Stimulated activated CD4-positive, alpha-beta T cell treated with anti-CD3 and anti-CD28 coated beads, Interleukin-4, amount 100 ng/mL, for 1 hour (primary cell): ENCODE measurements around the gene BTRC.
A peak's percentile ranks its signal among the peaks of the same experiment; 100 is the strongest.
"Not testable (repeated sequence)": the region's sequence is repeated elsewhere in the genome, so short reads cannot be mapped to it uniquely, and the experiment has no call there.

ENCODE experiments used
- DNase-seq: peaks from one replicate; pipeline ENCODE4 v3.0.0-alpha.2; 2020

The BTRC gene

DNA sequence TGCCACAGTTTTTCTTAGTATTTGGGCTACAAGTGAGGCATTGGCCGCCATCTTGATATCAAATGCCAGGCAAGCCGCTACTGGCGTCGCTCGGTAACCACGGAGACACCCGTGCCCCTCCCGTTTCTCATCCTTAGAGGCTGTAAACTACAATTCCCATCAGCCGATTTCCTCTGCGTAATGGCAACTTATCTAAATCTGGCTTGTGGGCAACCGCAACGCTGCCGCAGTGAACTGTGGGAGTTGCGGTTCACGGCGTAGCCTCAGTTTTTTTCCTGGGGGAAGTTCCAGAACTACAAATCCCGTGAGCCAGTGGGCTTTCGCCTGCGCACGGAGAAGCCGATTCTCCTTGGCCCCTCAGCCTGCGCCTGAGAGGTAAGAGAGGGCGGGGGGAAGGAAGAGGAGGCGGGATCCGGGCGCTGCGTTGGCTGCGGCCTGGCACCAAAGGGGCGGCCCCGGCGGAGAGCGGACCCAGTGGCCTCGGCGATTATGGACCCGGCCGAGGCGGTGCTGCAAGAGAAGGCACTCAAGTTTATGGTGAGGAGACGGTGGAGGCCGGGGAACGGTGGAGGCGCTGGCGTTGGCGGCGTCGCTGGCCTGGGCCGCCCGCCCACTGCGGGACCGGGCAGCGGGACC is at the start of gene BTRC:
BTRC (plus strand) TSS at position 474 of the 636 bp plus-strand sequence; CDS start at position 490, 16 bp downstream.
- peak; percentile 90 for DNase-seq

DNA sequence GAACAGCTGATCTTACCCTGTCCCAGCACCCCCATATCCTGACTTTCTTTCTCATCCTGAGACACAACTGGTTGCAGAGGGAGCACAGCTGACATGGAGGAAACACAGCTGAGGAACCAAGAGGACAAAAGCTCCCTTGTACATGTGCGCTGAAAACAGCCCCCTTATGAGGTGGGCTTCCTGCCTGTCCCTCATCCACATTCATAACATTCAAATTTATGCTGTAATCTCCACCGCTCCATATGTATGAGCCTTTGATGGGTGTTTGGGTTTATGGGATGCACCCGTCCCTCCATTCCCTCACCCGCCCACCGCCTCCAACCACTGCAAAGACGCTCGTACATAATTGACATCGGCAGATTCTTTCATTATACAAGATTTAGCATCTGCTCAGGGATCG is 49.6 kb upstream of the BTRC start:
- no peak for DNase-seq

DNA sequence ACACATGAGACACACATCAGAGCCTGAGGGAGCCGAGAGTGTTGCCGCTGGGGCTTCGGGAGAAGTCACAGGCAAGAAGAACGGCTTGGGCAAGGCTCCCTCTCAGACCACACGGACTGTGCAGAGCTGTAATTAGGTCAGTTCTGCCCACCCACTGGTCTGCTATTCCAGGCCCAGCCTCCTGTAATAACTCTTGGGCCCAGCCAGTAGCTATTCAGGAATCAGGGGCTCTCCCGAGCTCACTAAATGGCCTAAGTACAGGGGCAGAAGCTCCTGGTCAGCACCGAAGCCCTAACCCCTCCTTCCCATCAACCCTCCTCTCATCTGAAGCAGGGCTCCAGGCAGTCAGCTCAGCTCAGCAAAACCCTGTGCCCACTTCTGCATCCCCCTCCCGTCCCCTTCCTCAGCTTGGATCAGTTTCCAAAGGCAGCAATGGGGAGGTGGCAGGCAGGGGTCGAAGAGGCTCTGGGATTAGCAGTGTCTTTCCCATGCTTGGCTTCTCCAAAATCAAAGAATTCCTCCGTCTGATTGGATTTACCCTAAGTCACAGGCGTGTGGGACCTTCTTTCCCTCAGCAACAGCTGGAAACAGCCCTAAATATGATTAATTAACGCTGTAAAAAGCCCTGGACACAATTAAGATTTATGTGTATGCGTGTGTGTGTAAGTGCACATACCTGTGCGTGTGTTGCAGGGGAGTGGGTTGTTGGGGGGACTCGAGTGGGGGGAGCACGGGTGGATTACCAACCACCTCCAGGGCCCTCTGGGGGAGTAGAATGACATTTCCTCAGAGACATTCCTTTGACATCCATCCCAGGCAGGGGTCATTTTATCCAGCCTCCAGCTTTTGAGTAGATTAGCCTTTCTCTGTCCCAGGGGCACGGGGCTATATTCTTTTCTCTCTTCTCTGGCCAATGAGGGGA is 48.4 kb upstream of the BTRC start:
- DNase-seq: no peak

DNA sequence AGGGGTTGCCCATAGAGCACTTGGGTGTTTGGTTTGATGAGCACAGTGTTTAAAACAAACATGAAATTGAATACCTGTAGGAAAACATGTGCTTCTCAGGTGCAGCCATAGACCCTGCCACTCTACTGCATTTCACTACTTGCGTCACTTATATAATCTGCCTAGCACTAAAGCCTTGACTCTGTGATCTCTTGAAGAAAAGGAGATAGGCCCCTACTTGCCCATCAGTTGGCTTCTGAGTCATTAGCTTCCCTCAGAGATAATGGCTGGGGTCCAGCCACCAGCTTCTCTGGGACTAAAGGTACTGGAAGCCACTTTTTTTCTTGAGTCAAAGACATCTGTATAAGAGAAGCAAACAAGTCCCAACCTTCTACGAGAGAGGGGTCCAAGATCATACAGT is 45.9 kb upstream of the BTRC start:
- no peak for DNase-seq

DNA sequence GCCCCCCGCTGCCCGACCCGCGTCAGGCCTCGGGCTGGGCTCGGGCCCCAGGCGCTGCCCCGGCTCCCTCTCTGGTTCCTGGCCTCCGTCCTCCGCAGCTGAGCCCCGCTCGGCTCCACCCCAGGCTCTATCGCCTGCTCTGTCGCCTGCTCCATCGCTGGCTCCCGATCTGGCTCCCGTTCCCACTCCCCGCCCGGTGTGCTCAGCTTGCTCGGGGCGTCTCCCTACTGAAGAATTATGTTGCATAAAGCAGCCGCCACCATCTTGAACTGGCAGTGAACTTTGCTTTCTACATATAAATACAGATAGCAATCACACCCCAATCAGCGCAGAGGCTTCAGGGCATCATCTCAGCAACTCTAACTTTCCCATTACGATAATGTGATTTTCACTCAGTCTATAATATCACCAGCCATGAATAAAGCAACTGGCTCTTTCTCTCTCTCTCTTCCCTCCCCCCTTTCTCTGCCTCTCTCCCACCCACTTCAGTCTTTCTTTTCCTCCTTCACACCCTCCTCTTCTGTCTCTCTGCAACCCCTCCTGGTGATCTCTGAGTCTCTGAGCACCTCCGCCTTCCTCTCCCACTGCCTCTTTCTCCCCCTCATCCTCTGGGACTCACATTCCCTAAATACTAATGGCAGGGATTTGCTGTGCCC is 43.3 kb upstream of the BTRC start:
- no peak for DNase-seq

DNA sequence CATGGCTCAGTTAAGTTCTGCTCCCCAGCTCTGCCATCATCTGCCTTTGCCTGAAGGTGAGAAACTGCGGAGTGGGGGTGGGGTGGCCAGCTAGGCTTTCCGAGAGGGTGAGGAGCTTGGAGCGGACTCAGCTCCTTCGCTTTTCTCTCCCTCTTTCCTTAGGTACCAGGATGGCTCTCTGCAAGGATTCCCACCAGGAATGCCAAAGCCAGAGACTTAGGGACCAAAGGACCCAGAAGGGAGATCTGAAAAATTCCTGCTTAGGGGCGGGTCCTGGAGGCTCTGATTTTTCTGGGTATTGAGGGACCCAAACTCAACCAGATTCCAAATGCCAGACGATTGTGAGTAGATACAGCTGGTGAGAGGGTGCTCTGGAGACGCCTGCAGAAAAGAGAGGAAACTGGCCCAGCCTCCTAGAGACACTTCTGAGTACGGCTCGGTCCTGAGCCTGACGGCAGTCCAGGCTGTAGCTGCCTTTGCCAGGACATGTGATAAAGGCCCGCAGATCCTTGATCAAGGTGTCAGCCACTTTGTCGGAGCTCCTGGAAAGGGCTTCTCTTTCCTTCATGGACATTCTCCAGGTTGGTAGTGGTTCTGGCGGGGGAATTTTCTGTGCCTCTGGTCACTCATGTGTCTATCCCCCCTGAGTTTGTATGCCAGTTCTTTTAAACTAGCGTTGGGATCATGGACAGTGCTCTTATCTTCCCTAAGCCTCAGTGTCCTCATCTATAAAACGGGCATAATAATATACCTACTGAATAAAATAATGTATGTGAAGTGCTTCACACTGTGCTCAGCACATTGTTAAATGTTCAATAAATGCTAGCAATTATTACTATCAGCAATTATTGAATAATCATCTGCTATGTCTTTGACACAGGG is 42.5 kb upstream of the BTRC start:
- no peak for DNase-seq

DNA sequence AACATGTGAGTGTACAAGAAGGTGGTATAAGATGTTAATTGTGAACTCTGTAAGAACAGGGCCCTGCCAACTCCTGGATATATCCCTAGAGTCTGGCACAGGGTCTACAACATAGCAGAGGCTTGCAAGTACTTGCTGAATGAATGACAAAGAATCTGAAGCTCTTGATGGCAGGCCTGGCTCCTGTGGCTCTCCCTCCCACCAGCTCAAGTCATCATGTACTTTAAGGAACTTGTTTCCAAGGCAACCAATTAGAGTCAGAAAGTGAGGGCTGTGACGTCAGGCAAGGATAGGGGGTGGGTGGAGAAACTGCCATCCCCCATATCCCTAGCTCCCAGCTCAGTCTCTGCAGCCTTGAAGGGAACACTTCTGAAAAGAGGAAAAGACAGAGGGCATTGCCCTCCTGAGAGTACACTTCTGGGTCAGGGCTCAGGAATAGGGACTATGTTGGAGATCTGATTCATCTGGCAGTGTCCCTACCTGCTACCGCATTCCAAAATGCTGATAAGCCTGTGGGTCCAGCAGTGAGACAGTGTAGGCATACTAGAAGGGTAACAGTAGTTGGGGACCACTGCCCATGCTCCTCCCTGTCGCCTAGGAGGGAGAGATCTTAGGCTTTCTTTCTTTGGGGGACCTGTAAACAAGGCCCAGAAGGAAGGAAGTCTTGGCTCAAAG is 34.6 kb upstream of the BTRC start:
- DNase-seq: no peak

DNA sequence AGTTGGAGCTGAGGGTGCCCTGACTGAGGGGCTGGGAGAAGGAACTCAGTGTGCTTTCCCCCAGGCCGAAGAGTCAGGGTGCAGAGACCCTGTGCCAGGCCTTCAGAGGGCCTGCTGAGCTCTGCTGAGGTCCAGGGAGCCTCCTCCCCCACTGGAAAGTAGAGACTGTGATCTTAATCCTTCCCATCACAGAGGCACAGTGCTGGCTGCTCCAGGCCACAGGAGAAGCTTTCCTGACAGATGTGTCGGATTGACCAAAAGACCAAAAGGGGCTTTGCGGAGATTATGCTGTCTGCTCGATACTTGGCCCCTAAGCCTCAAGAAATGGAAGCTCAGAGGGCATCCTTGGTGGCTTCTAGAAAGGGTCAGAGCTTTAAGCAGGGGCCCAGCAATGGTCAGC is 32.9 kb upstream of the BTRC start:
- DNase-seq: no peak

DNA sequence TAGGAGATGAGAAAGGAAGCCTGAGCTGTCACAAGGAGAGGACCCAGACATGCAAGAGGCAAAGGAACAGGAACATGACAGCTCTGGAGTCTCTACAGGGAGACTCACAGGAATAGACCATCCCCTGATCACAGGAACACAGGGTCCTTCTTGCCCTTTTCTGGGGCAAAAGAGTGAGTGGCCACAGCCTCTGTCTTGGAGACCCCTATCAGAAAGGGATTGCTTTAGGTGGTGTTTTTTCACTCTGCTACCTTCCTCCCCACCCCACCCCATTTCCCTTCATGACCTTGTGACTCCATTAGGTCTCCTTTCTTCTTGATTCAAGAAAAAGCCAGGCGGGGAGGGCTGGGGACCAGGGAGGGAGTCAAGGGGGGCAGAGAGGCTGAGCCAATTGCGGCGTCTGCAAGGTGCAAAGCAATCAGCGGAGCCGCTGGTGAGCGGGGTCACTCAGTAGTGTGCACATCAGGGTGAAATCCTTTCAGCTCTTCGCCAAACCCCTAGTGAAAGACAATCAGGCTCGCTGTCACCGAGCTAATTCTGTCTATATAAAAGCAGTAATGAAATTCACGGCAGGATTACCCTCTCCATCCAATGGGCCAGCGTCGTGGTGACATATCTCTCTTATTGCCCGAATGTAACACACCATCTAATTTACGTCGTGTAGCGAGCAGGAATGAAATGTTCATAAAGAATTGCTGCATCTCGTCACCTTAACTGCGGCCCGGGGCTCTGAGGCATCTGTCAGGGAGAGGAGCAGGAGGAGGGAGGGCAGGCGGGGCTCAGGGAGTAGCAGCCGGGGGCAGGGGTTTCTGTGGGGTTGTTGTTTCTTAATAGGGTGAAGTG is 31.5 kb upstream of the BTRC start:
- DNase-seq: no peak

DNA sequence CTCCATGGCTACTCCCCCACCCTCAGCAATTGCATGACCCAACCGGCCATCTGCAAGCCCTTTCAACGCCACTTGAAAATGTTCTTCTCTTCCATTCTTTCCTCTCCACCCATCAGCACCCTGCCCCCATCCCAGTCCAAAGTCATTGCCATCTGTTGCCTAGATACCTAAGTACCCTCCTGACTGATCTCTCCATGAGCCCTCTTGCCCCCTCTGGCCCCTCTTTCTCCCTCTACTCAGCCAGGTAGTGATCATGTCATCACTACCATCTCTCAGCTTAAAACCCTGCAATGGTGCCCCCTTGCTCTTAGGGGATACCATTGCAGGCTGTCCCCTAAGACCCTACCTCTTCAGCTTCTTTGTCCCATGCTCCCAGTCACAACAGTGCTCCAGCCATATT is 30.5 kb upstream of the BTRC start:
- no peak for DNase-seq

DNA sequence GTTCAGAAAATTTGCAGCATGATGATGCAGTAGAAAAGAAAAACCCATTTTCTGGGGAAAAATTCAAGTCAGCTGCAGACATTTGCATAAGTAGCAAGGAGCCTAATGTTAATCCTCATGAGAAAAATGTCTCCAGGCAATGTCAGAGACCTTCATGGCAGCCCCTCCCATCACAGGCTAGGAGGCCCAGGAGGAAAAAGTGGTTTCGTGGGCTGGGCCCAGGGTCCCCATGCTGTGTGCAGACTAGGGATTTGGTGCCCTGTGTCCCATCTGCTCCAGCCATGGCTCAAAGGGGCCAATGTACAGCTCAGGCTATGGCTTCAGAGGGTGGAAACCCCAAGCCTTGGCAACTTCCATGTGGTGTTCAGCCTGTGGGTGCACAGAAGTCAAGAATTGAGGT is 26.5 kb upstream of the BTRC start:
- not testable (repeated sequence) for DNase-seq

DNA sequence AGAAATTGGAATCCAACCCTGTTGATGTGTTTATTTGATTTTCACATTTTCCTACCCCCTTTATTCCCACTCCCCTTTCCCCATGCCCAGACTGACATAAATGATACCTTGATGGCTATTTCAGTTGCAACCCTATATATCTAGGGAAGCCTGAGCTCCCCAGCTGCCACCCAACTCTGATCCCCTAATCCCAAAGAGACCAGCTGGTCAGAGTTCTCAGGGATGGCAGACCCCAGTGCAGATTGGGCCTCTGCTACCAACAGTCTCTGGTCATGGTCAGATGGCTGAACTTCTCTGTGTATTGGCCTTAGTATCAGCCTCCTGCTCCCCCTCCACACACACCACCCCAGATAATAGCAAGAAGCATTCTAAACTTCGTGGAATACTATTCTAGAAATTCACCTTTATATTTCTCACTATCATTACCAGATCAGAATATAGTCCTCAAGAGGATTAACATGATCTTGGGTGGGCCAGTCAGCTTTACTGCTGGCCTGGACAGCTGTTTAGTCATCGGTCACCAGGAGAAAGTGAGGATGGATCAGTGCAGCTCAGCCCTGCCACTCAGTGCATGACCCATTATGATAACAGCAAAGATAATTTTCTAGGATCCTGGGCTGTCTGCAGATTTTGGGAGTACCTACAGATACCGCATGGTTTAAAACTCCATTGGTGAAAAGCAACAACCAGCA is 24.5 kb upstream of the BTRC start:
- no peak for DNase-seq

DNA sequence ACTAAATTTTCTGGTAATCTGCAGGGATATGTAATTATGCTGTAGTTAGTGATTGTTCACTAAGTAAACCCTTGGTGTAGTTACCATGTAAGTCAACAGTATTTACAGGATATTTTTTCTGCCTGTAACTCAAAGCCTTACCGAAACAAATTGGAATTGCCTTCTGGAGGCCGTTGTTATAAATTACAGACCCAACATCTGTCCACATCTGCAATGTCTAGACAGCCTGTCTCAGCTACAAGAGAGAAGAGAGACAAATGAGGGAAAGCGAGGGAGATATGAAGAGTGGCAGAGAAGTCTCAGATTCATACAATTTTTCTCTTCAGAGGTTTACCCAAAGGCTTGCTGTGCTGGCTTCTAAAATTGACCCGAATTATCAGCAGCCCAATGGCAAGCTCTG is 23.7 kb upstream of the BTRC start:
- DNase-seq: no peak

DNA sequence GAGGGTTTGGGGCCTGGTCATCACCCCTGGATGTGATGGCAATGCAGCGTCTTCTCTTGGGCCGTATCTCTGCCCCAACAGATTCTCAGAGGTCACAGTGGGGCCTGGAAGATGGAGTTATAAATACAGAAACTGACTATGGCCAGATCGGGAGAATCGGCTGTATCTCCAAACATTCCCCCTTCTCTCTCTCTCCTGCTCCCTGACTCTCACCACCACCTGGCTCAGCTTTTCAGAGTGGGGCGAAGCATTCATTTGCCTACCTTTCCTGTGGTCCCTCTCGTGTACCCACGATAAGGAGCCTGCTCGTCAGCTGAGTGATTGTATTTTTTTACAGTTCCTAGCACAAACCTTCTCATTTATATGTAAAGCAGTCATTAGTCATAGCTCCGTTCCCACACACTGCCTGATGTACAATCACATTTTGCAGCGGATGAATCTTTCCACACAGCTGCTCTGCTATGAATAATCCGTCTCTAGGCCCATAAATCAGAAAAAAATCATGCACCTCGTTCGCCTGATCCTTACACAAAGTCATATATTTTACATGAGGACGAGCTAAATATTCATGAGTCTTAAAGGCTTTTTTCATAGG is 23.2 kb upstream of the BTRC start:
- DNase-seq: no peak

DNA sequence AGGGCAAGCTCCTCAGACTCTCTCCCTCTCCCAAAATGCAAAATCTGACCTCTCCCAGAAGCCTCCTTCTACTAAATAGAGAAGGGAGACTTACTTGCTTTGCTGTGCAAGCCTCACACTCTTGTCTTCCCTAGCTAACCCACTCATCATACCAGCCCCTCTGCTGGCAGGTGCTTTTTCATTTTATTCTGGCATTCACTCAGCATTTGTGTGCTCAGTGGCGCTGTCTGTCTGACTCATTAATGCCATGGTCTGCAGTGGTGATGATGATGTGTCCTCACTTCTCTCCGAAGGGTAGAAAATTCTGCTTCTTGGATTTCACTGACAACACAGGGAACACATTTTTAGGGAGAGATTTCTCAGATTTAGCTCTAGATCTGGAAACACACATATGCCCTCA is 22.0 kb upstream of the BTRC start:
- DNase-seq: no peak

DNA sequence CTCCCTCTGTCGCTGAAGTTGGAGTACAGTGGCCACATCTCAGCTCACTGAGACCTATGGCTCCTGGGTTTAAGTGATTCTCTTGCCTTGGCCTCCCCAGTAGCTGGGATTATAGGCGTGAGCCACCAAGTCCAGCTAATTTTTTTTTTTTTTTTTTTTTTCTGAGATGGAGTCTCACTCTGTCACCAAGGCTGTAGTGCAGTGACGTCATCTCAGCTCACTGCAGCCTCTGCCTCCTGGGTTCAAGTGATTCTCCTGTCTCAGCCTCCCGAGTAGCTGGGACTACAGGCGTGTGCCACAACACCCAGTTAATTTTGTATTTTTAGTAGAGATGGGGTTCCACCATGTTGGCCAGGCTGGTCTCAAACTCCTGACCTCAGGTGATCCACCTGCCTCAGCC is 19.7 kb upstream of the BTRC start:
- DNase-seq: not testable (repeated sequence)

DNA sequence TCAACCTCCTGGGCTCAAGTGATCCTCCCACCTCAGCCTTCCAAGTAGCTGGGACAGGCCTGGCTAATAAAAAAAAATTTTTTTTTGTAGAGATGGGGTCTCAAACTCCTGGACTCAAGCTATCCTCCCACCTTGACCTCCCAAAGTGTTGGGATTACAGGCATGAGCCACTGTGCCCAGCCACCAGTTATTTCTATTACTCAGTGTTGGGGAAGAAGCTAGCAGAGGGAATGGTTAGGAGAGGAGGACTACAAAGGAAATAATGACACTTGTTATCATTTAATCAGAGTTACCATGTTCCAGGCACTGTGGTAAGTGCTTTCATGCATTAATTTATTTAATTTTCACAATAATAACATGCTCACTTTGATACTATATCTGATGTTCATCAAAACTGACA is 17.6 kb upstream of the BTRC start:
- DNase-seq: no peak

DNA sequence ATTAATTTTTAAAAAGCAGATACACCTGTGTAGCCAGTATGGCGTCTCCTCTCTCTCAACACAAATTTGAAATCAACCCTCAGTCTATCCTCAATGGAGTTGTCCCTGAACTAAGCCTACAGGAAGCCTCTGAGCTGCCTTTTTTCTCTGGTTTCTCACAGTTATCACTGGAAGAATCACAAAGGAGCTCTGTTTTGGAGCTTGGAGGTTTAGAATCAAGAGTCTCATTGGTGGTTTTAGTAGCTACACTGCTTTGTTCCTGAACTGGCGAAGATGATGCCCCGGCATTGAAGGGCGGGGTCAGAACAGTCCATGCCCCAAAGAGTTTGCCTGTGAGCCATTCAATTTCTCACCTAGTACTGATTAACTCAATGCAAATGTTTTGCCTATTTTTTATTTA is 16.1 kb upstream of the BTRC start:
- no peak for DNase-seq

DNA sequence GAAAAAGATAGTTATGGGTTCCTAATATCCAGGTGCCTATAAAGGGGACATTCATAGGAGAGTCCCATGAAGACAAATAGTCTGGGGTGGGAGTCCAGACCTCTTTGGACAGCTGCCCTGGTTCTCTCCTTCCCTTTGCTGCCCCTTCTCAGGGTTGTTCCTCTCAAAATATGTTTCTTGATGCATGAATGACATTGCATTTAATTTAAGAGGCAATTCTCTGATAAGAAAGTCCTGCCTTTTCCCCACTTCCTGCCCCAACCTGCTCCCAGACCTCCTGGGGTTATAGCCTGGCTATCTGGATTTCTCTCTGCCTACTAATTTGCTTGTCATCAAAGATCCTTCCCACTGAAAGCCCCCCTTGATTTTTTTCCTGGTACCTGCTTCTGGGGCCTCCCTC is 12.5 kb upstream of the BTRC start:
- DNase-seq: no peak

DNA sequence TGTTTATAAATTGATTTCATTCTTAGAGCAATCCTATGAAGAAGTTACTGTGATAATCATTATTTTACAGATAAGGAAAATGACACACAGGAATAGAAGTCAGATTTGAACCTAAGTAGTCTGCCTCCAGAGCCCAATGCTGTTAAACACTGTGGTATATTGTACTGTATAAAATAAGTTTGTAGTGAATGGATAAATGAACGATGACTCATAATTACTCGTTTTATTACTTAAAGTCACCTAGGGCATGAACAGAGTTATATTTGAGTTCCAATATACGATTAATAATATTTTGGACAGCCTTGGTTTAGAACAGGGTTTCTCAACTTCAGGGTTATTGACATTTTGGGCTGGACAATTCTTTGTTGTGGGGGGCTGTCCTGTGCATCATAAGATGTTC is 7.8 kb upstream of the BTRC start:
- no peak for DNase-seq
